ENCODE data around the gene KCNC4. TPM values are rescaled to one million over a fixed set of nuclear protein-coding genes. Genes with fewer than 3 reads are reported as not detected.
A peak's percentile ranks its signal among the peaks of the same experiment; 100 is the strongest.

The KCNC4 gene
- total RNA-seq, 4 donors from 2014 or later = 2.1 to 29.4 (median 3.9) TPM

GRCh38 chr1:110206261-110206920, 3.7 kb upstream of the KCNC4 start:
- Histone ChIP-seq H3K4me1 (no peaks in the 10 kb centered on the region), H3K4me3 (no peak overlapping the region), H3K27ac (no peak overlapping the region), H3K9me3 (no peaks in the 10 kb centered on the region), H3K27me3 (no peaks in the 10 kb centered on the region), H3K36me3 (no peaks in the 10 kb centered on the region)
- TF ChIP-seq CTCF (IDR thresholded peaks at IDR 0.05) = no peak
- TF ChIP-seq POLR2A (IDR thresholded peaks at IDR 0.05) = no peak
- intact Hi-C loops (cut with DNase I; ENCODE audit: low total_unique reads) = loop anchor here (2.0 kb wide), 1 partner anchor 106 kb away; no protein-coding TSS in a partner anchor
- DNase-seq = no peak

- no peak overlapping the region for H3K27ac ChIP-seq
- TF ChIP-seq CTCF (IDR thresholded peaks at IDR 0.05) = peak; percentile 78 to 88 (median 82)
- TF ChIP-seq POLR2A (IDR thresholded peaks at IDR 0.05) = no peak
- intact Hi-C loops (cut with DNase I; ENCODE audit: low total_unique reads) = loop anchor here (2.0 kb wide), 1 partner anchor 105 kb away; no protein-coding TSS in a partner anchor
- DNase-seq = peak; percentile 59 to 65
- H3K9me3 ChIP-seq = no peaks in the 10 kb centered on the region
- H3K27me3 ChIP-seq = no peaks in the 10 kb centered on the region
- no peaks in the 10 kb centered on the region for H3K36me3 ChIP-seq
- H3K4me3 ChIP-seq = no peak overlapping the region
- peaks cover 0 to 8% of the 10 kb centered on the region in 2 donors for H3K4me1 ChIP-seq
Measured at GRCh38 chr1:110207831-110208230, 2.3 kb upstream of the KCNC4 start.

- intact Hi-C loops (cut with DNase I; ENCODE audit: low total_unique reads) = no loop called here
- Histone ChIP-seq H3K9me3 (no peaks in the 10 kb centered on the region), H3K4me1 (peaks cover 0 to 8% of the 10 kb centered on the region in 2 donors), H3K4me3 (peak overlapping the region in 1 of 2 donors; percentile 79), H3K27ac (peak overlapping the region; percentile 87 to 91), H3K27me3 (no peaks in the 10 kb centered on the region), H3K36me3 (no peaks in the 10 kb centered on the region)
- DNase-seq = no peak
- TF ChIP-seq POLR2A (IDR thresholded peaks at IDR 0.05) (no peak), CTCF (IDR thresholded peaks at IDR 0.05) (no peak)
Measured at GRCh38 chr1:110208916-110209645, 1.0 kb upstream of the KCNC4 start.

- peak overlapping the region; percentile 87 to 91 for H3K27ac ChIP-seq
- peaks cover 0 to 8% of the 10 kb centered on the region in 2 donors for H3K4me1 ChIP-seq
- no peaks in the 10 kb centered on the region for H3K9me3 ChIP-seq
- intact Hi-C loops (cut with DNase I; ENCODE audit: low total_unique reads) = no loop called here
- no peaks in the 10 kb centered on the region for H3K36me3 ChIP-seq
- no peaks in the 10 kb centered on the region for H3K27me3 ChIP-seq
- no peak for TF ChIP-seq CTCF (IDR thresholded peaks at IDR 0.05)
- TF ChIP-seq POLR2A (IDR thresholded peaks at IDR 0.05) = no peak
- DNase-seq = peak; percentile 40 to 42
- peak overlapping the region; percentile 28 to 79 for H3K4me3 ChIP-seq
Measured at GRCh38 chr1:110210604-110211495, 736 bp downstream of the KCNC4 start.
